ENCODE data around the gene KRT20. TPM values are rescaled to one million over a fixed set of nuclear protein-coding genes. Genes with fewer than 3 reads are reported as not detected.
"Not testable (repeated sequence)": the region's sequence is repeated elsewhere in the genome, so short reads cannot be mapped to it uniquely, and the experiment has no call there.

KRT20 gene
- total and polyA plus RNA-seq, 9 of the 15 experiments (the other 6 are each of a cell fraction or from before 2014, with no cell fraction given) = 0.44 TPM; not detected in 8

- H3K9ac ChIP-seq (ENCODE audit: insufficient read depth in 1 of 2, low read depth in 2 of 2, low read length in 2 of 2); H3K9me1 ChIP-seq (ENCODE audit: control insufficient read depth, insufficient read depth, low read length); H3K79me2 ChIP-seq (ENCODE audit: control insufficient read depth, insufficient read depth, low read length); H3K27me3 ChIP-seq (ENCODE audit: control insufficient read depth in 2 of 2, insufficient read depth in 2 of 2, low read length in 2 of 2); in situ Hi-C loops (cut with MboI); DNase-seq (ENCODE audit: extremely low read depth in 1 of 4, low spot score in 3 of 4); BruUV-seq (replicated peaks); H3K4me3 ChIP-seq; H3K4me2 ChIP-seq (ENCODE audit: insufficient read depth, low read length); H3K9me3 ChIP-seq (replicated peaks; ENCODE audit: control insufficient read depth, insufficient read depth, low read depth, low read length); ATAC-seq; H3K4me1 ChIP-seq (replicated peaks in 1 of 2; ENCODE audit: control insufficient read depth in 2 of 2, insufficient read depth in 2 of 2, low read length in 2 of 2); H2AFZ ChIP-seq (ENCODE audit: low read depth, low read length); FAIRE-seq; H4K20me1 ChIP-seq (replicated peaks; ENCODE audit: control insufficient read depth, insufficient read depth, low read length); H3K36me3 ChIP-seq (ENCODE audit: control insufficient read depth, insufficient read depth, low read length); intact Hi-C loops (cut with micrococcal nuclease); H3K27ac ChIP-seq (ENCODE audit: extremely low read depth, low read depth, low read length): not testable (repeated sequence)
- POLR2A ChIA-PET = interaction anchor here (0.6 kb wide), 1 partner anchor 9 kb away, joined by 3 read pairs; no protein-coding TSS in a partner anchor
- WGBS (ENCODE audit: insufficient coverage, low coverage, missing lambda C conversion rate) = 0% methylated on average over 2 of the region's 2 CpGs
- CTCF ChIA-PET (ENCODE audit: low intra/inter-chr PET ratio) = interaction anchor here (0.6 kb wide), 1 partner anchor 311 kb away, joined by 4 read pairs; no protein-coding TSS in a partner anchor
Measured at GRCh38 chr17:40917116-40917515, 32.1 kb upstream of the KRT20 start.

GRCh38 chr17:40916366-40916765 is 31.3 kb upstream of the KRT20 start:
- ChIA-PET POLR2A (interaction anchor here (0.6 to 0.7 kb wide), 2 partner anchors 13 to 739 kb away, joined by 3 read pairs; no protein-coding TSS in a partner anchor), CTCF (ENCODE audit: low intra/inter-chr PET ratio) (no interaction called here)
- no peak overlapping the region for H3K27ac ChIP-seq (ENCODE audit: extremely low read depth, low read depth, low read length)
- no peak overlapping the region for H3K4me3 ChIP-seq
- 0% methylated on average over 1 of the region's 1 CpG for WGBS (ENCODE audit: insufficient coverage, low coverage, missing lambda C conversion rate)
- H3K9me3 ChIP-seq (replicated peaks; ENCODE audit: control insufficient read depth, insufficient read depth, low read depth, low read length) = no peaks in the 10 kb centered on the region
- no peaks in the 10 kb centered on the region for H3K9me1 ChIP-seq (ENCODE audit: control insufficient read depth, insufficient read depth, low read length)
- ATAC-seq (no peak), DNase-seq (ENCODE audit: extremely low read depth in 1 of 4, low spot score in 3 of 4) (no peak), FAIRE-seq (no peak)
- no peaks in the 10 kb centered on the region for H3K79me2 ChIP-seq (ENCODE audit: control insufficient read depth, insufficient read depth, low read length)
- H3K9ac ChIP-seq (ENCODE audit: insufficient read depth in 1 of 2, low read depth in 2 of 2, low read length in 2 of 2) = no peak overlapping the region
- no peak overlapping the region for H2AFZ ChIP-seq (ENCODE audit: low read depth, low read length)
- H3K4me1 ChIP-seq (replicated peaks in 1 of 2; ENCODE audit: control insufficient read depth in 2 of 2, insufficient read depth in 2 of 2, low read length in 2 of 2) = no peaks in the 10 kb centered on the region
- no peaks in the 10 kb centered on the region for H3K36me3 ChIP-seq (ENCODE audit: control insufficient read depth, insufficient read depth, low read length)
- in situ Hi-C loops (cut with MboI) (no loop called here), intact Hi-C loops (cut with micrococcal nuclease) (no loop called here)
- TF ChIP-seq ZNF717 (CRISPR knock-in tag; IDR thresholded peaks at IDR 0.05) (no peak), E2F1 (CRISPR knock-in tag; IDR thresholded peaks at IDR 0.05) (no peak)
- peaks cover 10 to 14% of the 10 kb centered on the region in 2 experiments; a peak in 4 of 5 replicates for H3K27me3 ChIP-seq (ENCODE audit: control insufficient read depth in 2 of 2, insufficient read depth in 2 of 2, low read length in 2 of 2)
- H3K4me2 ChIP-seq (ENCODE audit: insufficient read depth, low read length) = no peak overlapping the region
- H4K20me1 ChIP-seq (replicated peaks; ENCODE audit: control insufficient read depth, insufficient read depth, low read length) = no peaks in the 10 kb centered on the region
- no TSS peak for BruUV-seq (replicated peaks)
